ENCODE results near the gene ARMC7.

- TF ChIP-seq CTCF (conservative IDR thresholded peaks at IDR 0.05; ENCODE audit: low read depth, low read length): no peak
- no peak for TF ChIP-seq EZH2 (IDR thresholded peaks at IDR 0.05; ENCODE audit: borderline replicate concordance, low read depth, low read length, poor library complexity, severe bottlenecking)
Measured at GRCh38 chr17:75151930-75152329, 42.2 kb downstream of the ARMC7 start.

All from A673 (cell line).